Measurements from ENCODE around the gene INPP5D. TPM values are rescaled to one million over a fixed set of nuclear protein-coding genes. Genes with fewer than 3 reads are reported as not detected.

INPP5D gene
- total RNA-seq, 1 donor from 2014 or later: 79.2 TPM

Other genes starting within 250 kb of the INPP5D start
- 5.6 TPM for gene SNORC, start 190.1 kb upstream of the INPP5D start, total RNA-seq (ENCODE audit: unreplicated experiment)
- 1.4 TPM for gene NGEF, start 47.1 kb upstream of the INPP5D start, total RNA-seq (ENCODE audit: unreplicated experiment)
- not detected for gene NEU2, start 27.7 kb upstream of the INPP5D start, total RNA-seq (ENCODE audit: unreplicated experiment)
- gene ATG16L1, start 191.3 kb downstream of the INPP5D start, total RNA-seq (ENCODE audit: unreplicated experiment): 39.5 TPM
- not detected for gene SAG, start 247.5 kb downstream of the INPP5D start, total RNA-seq (ENCODE audit: unreplicated experiment)

Measured in endothelial cell (in vitro differentiated cells).